Peyer's patch (tissue), 4 donors: Measurements from ENCODE around the gene USF3. TPM values are rescaled to one million over a fixed set of nuclear protein-coding genes. Genes with fewer than 3 reads are reported as not detected.

Experiments
- DNase-seq, 3 donors: peaks; one replicate each; pipeline ENCODE4 v3.0.0-alpha.2; 2017 to 2019
- H3K27ac ChIP-seq, 4 donors: fragments of 200-600 bp; sonication (generic); one replicate each; pipeline ENCODE4 v1.5.1; 2016 to 2019
- H3K27me3 ChIP-seq, 2 donors: fragments of 200-600 bp; sonication (generic); one replicate each; pipeline ENCODE4 v1.5.1; 2019
- H3K36me3 ChIP-seq, 3 donors: fragments of 200-600 bp; sonication (generic); one replicate each; pipeline ENCODE4 v1.5.1; 2016 to 2019
- H3K4me1 ChIP-seq, 4 donors: fragments of 200-600 bp; sonication (generic); one replicate each; pipeline ENCODE4 v1.5.1; 2016 to 2019
- H3K4me3 ChIP-seq, 4 donors: fragments of 200-600 bp; sonication (generic); 1 replicate in 3 of 4; 2 replicates in 1 of 4; pipeline ENCODE4 v1.5.1; 2016 to 2019; ENCODE audit warnings: mild to moderate bottlenecking in 1 of 4
- H3K9me3 ChIP-seq, 4 donors: fragments of 200-600 bp; sonication (generic); one replicate each; pipeline ENCODE4 v1.5.1; 2016 to 2019; ENCODE audit warnings: mild to moderate bottlenecking in 1 of 4
- CTCF ChIP-seq, 6 experiments: fragments of 450-650 bp in 4 of 6; fragments of 200-600 bp in 2 of 6; sonication (generic) in 1 of 6; IDR thresholded peaks; one replicate each; pipeline ENCODE4 v1.5.1; 2017 to 2019; ENCODE audit warnings: antibody characterized with exemption in 6 of 6, mild to moderate bottlenecking in 3 of 6, moderate library complexity in 1 of 6
- POLR2A ChIP-seq, 2 donors: fragments of 450-650 bp; IDR thresholded peaks; one replicate each; pipeline ENCODE4 v1.5.1; 2017; ENCODE audit warnings: antibody characterized with exemption in 2 of 2, mild to moderate bottlenecking in 2 of 2, moderate library complexity in 2 of 2
- total RNA-seq, 4 donors: library from RNA; depleted of rRNA; stranded (reverse); fragments of >200 nt; gene quantifications; one replicate each; pipeline ENCODE4 v1.1.0, GENCODE V29; 2016

The USF3 gene
- total RNA-seq, 4 donors from 2014 or later = 20.6 to 42.2 (median 32.5) TPM

- Histone ChIP-seq H3K27me3 (no peaks in the 10 kb centered on the region), H3K27ac (no peak overlapping the region), H3K9me3 (no peaks in the 10 kb centered on the region), H3K4me1 (no peaks in the 10 kb centered on the region), H3K4me3 (no peak overlapping the region), H3K36me3 (peaks cover 0 to 36% (median 0%) of the 10 kb centered on the region in 3 donors)
- TF ChIP-seq CTCF (IDR thresholded peaks at IDR 0.05) = no peak
- no peak for TF ChIP-seq POLR2A (IDR thresholded peaks at IDR 0.05)
- DNase-seq = no peak
These were observed 22.8 kb downstream of the USF3 start for GRCh38 chr3:113673593-113673992.

- Histone ChIP-seq H3K4me3 (no peak overlapping the region), H3K4me1 (peaks cover 0 to 16% (median 0%) of the 10 kb centered on the region in 4 donors), H3K27ac (no peak overlapping the region), H3K9me3 (no peaks in the 10 kb centered on the region), H3K27me3 (no peaks in the 10 kb centered on the region), H3K36me3 (peaks cover 0 to 9% (median 0%) of the 10 kb centered on the region in 3 donors)
- DNase-seq = peak in 1 of 3 donors; percentile 46
- TF ChIP-seq POLR2A (IDR thresholded peaks at IDR 0.05) = no peak
- TF ChIP-seq CTCF (IDR thresholded peaks at IDR 0.05) = no peak
These were observed 28.4 kb downstream of the USF3 start for GRCh38 chr3:113668015-113668414.

GRCh38 chr3:113664523-113665094 lies 31.8 kb downstream of the USF3 start:
- H3K36me3 ChIP-seq = peaks cover 0 to 24% (median 0%) of the 10 kb centered on the region in 3 donors
- no peaks in the 10 kb centered on the region for H3K9me3 ChIP-seq
- TF ChIP-seq CTCF (IDR thresholded peaks at IDR 0.05) (no peak), POLR2A (IDR thresholded peaks at IDR 0.05) (no peak)
- H3K4me1 ChIP-seq = peaks cover 0 to 18% (median 0%) of the 10 kb centered on the region in 4 donors
- no peaks in the 10 kb centered on the region for H3K27me3 ChIP-seq
- peak overlapping the region in 1 of 4 donors; percentile 6 for H3K27ac ChIP-seq
- H3K4me3 ChIP-seq = no peak overlapping the region
- DNase-seq = no peak

GRCh38 chr3:113663761-113664160 lies 32.7 kb downstream of the USF3 start:
- TF ChIP-seq POLR2A (IDR thresholded peaks at IDR 0.05) (no peak), CTCF (IDR thresholded peaks at IDR 0.05) (no peak)
- no peak for DNase-seq
- H3K4me1 ChIP-seq = peaks cover 0 to 18% (median 0%) of the 10 kb centered on the region in 4 donors
- H3K27me3 ChIP-seq = no peaks in the 10 kb centered on the region
- H3K4me3 ChIP-seq = no peak overlapping the region
- H3K36me3 ChIP-seq = peaks cover 0 to 33% (median 0%) of the 10 kb centered on the region in 3 donors
- no peak overlapping the region for H3K27ac ChIP-seq
- no peaks in the 10 kb centered on the region for H3K9me3 ChIP-seq

- Histone ChIP-seq H3K27me3 (no peaks in the 10 kb centered on the region), H3K4me3 (no peak overlapping the region), H3K27ac (peak overlapping the region in 1 of 4 donors; percentile 0), H3K9me3 (no peaks in the 10 kb centered on the region), H3K36me3 (peaks cover 0 to 36% (median 0%) of the 10 kb centered on the region in 3 donors), H3K4me1 (peaks cover 0 to 18% (median 0%) of the 10 kb centered on the region in 4 donors)
- no peak for TF ChIP-seq POLR2A (IDR thresholded peaks at IDR 0.05)
- no peak for TF ChIP-seq CTCF (IDR thresholded peaks at IDR 0.05)
- no peak for DNase-seq
These were observed 33.1 kb downstream of the USF3 start for GRCh38 chr3:113663324-113663750.
